Measurements from ENCODE around the gene CTNND2. TPM values are rescaled to one million over a fixed set of nuclear protein-coding genes. Genes with fewer than 3 reads are reported as not detected.

CTNND2 gene
- total and polyA plus RNA-seq, 10 of the 15 experiments (the other 5 are each of a cell fraction or from before 2014, with no cell fraction given), result 0.02 to 0.16 (median 0.04) TPM; not detected in 7

DNA sequence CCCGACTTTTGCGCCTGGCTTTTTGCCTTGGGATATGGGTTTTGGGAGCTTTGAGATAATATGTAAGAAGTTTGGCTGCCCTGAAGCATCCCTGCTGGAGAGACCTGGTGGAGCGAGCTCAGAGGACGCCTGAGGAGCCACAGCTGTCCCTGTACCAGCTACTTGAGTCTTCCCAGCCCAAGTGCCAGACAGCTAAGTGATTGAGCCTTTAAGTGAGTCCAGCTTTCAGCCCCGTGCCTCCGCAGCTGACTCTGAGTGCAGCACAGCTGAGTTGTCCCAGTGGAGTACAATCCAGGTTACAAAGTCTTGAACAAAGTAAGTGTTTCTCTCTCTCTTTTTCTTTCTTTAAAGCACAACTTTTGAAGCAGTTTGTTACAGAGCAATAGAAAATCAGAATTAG lies 939.4 kb downstream of the CTNND2 start:
- ChIA-PET CTCF (interaction anchor here (0.7 kb wide), 1 partner anchor 23 kb away, joined by 3 read pairs; no protein-coding TSS in a partner anchor), POLR2A (no interaction called here), SMC1A (ENCODE audit: uncharacterized antibody, unreplicated experiment) (no interaction called here), RAD21 (ENCODE audit: unreplicated experiment) (no interaction called here)
- no peak overlapping the region for H3K27ac ChIP-seq (ENCODE audit: control insufficient read depth, insufficient read depth)
- H3K27me3 ChIP-seq (replicated peaks in 1 of 2; ENCODE audit: control insufficient read depth in 2 of 2, insufficient read depth in 2 of 2, low read length in 1 of 2), result peaks cover 0 to 2% of the 10 kb centered on the region in 2 experiments; a peak in 1 of 4 replicates
- H3K9ac ChIP-seq (ENCODE audit: control insufficient read depth, insufficient read depth, low read length), result no peak overlapping the region
- DNase-seq (ENCODE audit: low read depth, low spot score), result no peak
- no peaks in the 10 kb centered on the region for H4K20me1 ChIP-seq (ENCODE audit: control insufficient read depth, insufficient read depth)
- H3K4me2 ChIP-seq (ENCODE audit: control insufficient read depth, insufficient read depth), result no peak overlapping the region
- ATAC-seq, result no peak
- H3K36me3 ChIP-seq (ENCODE audit: control insufficient read depth in 2 of 2, insufficient read depth in 2 of 2, low read length in 1 of 2), result no peaks in the 10 kb centered on the region
- no peak overlapping the region for H3K4me3 ChIP-seq
- in situ Hi-C loops (cut with MboI), result no loop called here
- 42% methylated on average over 6 of the region's 6 CpGs for WGBS (ENCODE audit: insufficient coverage, insufficient replicate concordance, low lambda C conversion rate, missing lambda C conversion rate)
- TF ChIP-seq, protein P1, sequence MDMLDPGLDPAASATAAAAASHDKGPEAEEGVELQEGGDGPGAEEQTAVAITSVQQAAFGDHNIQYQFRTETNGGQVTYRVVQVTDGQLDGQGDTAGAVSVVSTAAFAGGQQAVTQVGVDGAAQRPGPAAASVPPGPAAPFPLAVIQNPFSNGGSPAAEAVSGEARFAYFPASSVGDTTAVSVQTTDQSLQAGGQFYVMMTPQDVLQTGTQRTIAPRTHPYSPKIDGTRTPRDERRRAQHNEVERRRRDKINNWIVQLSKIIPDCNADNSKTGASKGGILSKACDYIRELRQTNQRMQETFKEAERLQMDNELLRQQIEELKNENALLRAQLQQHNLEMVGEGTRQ (IDR thresholded peaks at IDR 0.05; ENCODE audit: borderline replicate concordance, low read depth, low read length), result no peak
- no peak for TF ChIP-seq RUNX3 (IDR thresholded peaks at IDR 0.05; ENCODE audit: low read length)
- TF ChIP-seq TCF3 (IDR thresholded peaks at IDR 0.05; ENCODE audit: borderline replicate concordance, insufficient read depth, low read depth, low read length), result no peak
- no peak for TF ChIP-seq GATAD2B (conservative IDR thresholded peaks at IDR 0.05; ENCODE audit: low read depth)
- TF ChIP-seq, protein P2, sequence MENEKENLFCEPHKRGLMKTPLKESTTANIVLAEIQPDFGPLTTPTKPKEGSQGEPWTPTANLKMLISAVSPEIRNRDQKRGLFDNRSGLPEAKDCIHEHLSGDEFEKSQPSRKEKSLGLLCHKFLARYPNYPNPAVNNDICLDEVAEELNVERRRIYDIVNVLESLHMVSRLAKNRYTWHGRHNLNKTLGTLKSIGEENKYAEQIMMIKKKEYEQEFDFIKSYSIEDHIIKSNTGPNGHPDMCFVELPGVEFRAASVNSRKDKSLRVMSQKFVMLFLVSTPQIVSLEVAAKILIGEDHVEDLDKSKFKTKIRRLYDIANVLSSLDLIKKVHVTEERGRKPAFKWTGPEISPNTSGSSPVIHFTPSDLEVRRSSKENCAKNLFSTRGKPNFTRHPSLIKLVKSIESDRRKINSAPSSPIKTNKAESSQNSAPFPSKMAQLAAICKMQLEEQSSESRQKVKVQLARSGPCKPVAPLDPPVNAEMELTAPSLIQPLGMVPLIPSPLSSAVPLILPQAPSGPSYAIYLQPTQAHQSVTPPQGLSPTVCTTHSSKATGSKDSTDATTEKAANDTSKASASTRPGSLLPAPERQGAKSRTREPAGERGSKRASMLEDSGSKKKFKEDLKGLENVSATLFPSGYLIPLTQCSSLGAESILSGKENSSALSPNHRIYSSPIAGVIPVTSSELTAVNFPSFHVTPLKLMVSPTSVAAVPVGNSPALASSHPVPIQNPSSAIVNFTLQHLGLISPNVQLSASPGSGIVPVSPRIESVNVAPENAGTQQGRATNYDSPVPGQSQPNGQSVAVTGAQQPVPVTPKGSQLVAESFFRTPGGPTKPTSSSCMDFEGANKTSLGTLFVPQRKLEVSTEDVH (IDR thresholded peaks at IDR 0.05; ENCODE audit: low read depth, partially characterized antibody), result no peak
- H3K79me2 ChIP-seq (ENCODE audit: control insufficient read depth, insufficient read depth, low read length), result no peaks in the 10 kb centered on the region
- H3K9me3 ChIP-seq (replicated peaks; ENCODE audit: control insufficient read depth, insufficient read depth, low read length), result no peaks in the 10 kb centered on the region
- no peak for FAIRE-seq
- H3K4me1 ChIP-seq (ENCODE audit: control insufficient read depth, insufficient read depth, low read length), result no peaks in the 10 kb centered on the region
- intact Hi-C loops (cut with micrococcal nuclease; ENCODE audit: unreplicated experiment), result no loop called here
- no peak overlapping the region for H2AFZ ChIP-seq (ENCODE audit: control insufficient read depth, low read depth, low read length)
- no TSS peak for BruUV-seq (replicated peaks)

Measured in GM12878 (cell line).